Left kidney (tissue), 2 donors: ENCODE data around the gene PNPLA5. TPM values are rescaled to one million over a fixed set of nuclear protein-coding genes. Genes with fewer than 3 reads are reported as not detected.

Experiments
- DNase-seq: peaks from one replicate; pipeline ENCODE4 v3.0.0-alpha.2; 2013
- polyA plus RNA-seq: library from polyadenylated mRNA; unstranded; fragments of 120-200 nt; gene quantifications from one replicate; pipeline ENCODE4 v1.2.1, GENCODE V29; 2013; ENCODE audit not compliant: insufficient read length

The PNPLA5 gene
- polyA plus RNA-seq, 1 donor = 0.10 TPM

- DNase-seq = no peak
These were observed 10.3 kb upstream of the PNPLA5 start for GRCh38 chr22:43901976-43902643.

GRCh38 chr22:43900206-43900605, 8.4 kb upstream of the PNPLA5 start:
- no peak for DNase-seq

- DNase-seq = no peak
These were observed 6.0 kb upstream of the PNPLA5 start for GRCh38 chr22:43897751-43898261.

GRCh38 chr22:43895986-43896645, 4.3 kb upstream of the PNPLA5 start:
- DNase-seq = no peak

GRCh38 chr22:43894122-43894521, 2.3 kb upstream of the PNPLA5 start:
- no peak for DNase-seq

DNA sequence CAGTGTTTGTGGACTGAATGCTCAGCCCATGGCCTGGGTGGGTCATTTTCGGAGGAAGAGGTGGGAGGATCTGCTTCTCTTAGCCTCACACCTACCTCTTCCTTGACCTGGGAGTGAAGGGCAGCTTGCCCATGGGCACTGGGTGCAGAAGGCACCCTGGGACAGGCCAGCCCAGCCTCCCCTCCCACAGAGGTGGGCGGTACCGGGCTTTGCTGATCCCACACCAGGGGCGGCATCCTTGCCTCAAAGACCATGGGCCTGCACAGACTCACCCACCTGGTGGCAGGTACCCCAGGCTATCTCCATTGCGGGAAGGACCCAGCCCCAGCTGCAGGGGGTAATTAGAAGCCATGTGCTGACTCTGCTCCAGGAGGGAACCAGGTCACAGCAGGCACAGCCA, 1.5 kb upstream of the PNPLA5 start:
- no peak for DNase-seq

DNA sequence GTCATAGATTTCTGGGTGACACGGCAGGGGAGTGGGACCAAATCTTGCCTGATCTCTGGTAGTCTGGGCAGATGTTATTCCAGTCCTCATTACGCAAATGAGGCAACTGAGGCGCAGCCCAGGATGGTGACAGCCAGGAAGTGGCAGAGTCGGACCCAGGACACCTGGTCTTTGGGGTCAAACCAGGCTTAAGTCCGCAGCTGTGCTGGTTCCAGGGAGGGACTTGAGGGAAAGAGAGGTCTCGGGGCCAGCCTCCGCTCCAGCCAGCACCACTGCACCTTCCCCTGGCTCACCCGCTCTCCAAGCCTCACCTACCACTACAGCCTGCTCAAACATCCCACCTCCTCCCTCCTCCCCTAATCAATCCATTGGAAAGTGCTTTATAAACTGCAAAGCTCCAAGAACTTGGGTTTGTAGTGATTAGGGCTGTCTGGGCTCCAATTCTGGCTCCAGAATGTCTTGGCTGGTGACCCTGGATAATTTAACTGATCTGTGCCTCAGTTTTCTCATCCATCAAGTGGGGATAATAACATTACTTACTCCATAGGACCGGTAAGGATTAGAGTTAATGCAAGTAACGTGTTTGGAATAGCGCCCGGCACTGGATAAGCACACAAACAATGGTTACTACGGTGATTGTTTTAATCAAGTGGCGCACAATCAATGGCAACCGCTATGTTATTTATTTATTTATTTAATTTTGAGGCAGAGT, 526 bp upstream of the PNPLA5 start:
- DNase-seq = no peak

- no peak for DNase-seq
These were observed 897 bp downstream of the PNPLA5 start for GRCh38 chr22:43890901-43891331.

GRCh38 chr22:43889860-43890253, 2.0 kb downstream of the PNPLA5 start:
- DNase-seq = no peak

DNA sequence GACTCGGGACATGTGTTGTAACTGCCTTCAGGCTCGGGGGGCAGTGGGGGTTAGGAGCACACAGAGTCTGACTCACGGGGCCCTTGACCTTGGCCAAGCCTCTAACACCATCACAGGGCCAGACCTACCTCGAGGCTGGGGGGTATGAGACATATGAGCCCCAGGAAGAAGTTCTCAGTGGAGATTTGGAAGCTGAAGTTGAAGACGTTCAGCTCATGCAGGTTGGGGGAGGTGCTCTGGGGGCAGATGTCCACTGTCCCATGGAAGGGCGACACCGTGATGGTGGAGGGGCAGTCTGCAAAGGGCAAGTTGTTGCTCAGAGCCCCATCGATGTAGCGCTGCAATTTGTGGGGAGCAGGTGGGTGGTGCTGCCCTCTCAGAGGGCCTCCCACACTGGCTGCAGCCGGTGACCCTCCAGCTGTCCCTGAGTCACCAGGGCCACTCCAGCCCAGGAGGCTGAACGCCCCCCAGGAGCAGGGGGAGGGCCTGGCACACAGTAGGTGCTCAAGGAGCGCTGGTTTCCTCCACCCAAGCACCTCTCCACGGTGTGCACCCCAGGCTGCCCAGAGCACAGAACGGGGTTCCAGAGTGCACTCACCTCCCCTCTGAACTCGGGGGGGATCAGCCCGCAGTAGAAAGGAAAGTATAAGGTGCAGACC, 2.5 kb downstream of the PNPLA5 start:
- DNase-seq = no peak

DNA sequence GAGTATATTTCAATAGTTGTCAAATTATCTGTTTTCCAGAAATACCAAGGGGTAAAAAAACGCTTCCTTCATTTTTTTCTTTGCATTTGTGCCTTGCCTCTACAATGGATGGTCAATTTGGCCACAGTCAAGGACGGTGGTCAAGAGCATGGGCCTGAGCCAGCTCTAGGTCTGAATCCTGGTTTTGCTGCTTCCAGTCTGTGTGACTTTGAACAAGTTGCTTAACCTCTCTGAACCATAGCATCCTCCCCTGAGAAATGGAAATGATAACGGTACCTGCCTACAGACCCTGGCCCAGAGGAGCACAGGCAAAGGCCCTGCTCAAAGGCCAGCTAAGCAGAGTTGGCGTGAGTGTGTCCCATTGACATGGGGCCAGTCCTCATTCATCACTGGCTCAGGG, 3.1 kb downstream of the PNPLA5 start:
- no peak for DNase-seq

- DNase-seq = no peak
These were observed 4.4 kb downstream of the PNPLA5 start for GRCh38 chr22:43887391-43887790.

DNA sequence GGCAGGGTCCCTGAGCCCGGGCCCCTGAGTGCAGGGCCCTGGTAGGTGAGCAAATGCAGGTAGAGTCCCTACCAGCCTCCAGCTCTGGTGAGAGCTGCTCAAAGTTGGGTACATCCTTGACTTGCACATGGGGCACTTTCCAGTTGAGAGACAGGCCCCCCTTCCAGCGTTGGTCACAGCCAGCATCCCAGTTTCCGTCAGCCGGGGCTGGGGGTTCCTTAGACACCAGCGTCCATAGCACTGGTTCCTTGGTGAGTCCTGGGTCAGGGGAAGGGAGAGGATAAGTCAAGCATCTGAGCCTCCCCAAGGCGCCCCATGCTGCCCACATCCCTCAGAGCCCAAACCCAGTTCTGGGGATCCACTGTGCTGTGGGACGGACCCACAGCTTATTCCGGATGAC, 5.6 kb downstream of the PNPLA5 start:
- DNase-seq = no peak

DNA sequence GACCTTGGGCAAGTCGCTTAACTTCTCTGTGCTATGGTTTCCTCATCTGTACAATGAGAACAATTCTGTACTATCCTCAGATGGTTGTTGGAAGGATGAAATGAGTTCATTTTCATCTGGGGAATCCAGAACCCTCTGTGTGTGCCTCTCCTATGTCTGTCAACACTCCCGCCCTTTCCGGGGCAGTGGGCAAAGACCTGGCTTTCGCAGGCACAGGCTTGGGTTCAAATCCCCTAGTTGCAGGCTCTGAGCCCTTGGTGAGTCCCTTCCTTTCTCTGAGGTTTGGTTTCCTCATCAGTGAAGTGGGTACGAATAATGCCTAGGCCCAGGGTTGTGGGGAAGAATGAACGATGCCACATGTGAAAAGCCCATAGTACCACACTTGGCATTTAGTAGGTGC, 6.0 kb downstream of the PNPLA5 start:
- no peak for DNase-seq

DNA sequence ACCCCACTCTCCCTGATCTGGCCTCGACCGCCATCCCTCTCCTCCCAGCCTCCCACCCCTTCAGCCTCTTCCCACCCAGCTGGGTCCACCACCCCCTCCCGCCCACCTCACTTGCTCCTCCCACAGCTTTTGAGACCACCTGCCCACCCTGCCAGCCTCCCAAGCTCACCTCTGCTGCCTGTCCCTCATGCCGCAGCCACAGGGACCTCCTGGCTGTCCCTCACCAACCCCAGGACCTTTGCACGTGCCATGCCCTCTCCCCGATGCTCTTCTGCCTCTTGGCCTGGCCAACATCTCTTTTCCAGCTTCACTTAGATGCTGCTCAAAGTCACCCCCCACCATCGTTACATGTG, 6.5 kb downstream of the PNPLA5 start:
- DNase-seq = no peak

GRCh38 chr22:43884600-43885318, 7.1 kb downstream of the PNPLA5 start:
- DNase-seq = no peak

- no peak for DNase-seq
These were observed 7.9 kb downstream of the PNPLA5 start for GRCh38 chr22:43883719-43884415.

GRCh38 chr22:43883012-43883661, 8.7 kb downstream of the PNPLA5 start:
- peak; percentile 67 for DNase-seq

DNA sequence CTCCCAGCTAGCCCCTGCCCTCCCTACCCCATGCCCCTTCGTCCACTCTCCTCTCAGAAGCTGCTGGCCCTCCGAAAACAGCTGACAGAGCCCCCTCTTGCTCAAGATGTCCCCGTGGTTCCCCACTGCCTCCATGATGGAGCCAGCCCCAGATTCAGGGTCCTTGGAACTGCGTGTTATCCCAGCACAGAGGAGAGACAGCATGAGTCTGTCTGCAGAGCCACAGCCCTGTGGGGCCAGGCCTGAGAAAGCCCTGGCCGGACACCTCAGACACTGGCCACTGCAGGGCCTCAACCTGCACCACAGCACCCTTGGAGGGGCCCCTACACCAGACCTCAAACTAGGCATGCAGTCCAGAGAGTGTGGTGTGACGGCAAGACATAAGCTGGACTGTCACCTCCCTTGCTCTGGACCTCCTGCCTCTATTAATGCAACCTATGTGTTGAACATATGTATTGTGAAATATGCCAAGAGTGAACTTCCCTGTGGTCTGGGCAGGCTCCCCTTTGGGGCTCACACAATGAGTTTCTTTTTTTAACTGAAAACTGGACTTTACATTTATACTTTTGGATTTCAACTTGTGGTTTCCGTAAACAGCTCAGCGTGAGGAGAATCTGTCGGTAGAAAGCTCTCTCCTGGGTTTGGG, 9.6 kb downstream of the PNPLA5 start:
- DNase-seq = no peak
